IPS DF 4.7 (cell line): ENCODE results near the gene SBK1.

Source experiments
- DNase-seq: peaks from one replicate; pipeline ENCODE4 v3.0.0-alpha.2; 2013; ENCODE audit warnings: low spot score; ENCODE audit errors: extremely low read depth

SBK1 gene

DNA sequence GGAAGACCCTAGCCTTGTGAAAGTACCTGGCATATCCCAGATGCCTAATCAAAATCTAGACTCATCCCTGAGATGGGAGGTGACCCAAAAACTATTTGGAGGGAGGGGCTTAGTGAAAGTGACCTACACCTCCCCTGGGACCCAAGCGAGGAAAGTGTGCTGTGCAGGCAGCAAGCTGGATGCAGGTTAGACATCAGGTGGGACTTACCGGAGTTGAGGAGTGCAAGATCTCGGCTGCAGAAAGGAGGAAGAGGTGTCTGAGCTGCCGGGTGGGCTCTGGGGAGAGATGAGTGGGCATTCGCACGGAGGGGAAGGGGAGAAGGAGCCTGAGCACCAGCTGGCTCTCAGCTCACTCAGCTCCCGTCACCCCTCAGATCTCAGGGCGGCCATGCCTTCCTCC, 10.3 kb upstream of the SBK1 start:
- no peak for DNase-seq

DNA sequence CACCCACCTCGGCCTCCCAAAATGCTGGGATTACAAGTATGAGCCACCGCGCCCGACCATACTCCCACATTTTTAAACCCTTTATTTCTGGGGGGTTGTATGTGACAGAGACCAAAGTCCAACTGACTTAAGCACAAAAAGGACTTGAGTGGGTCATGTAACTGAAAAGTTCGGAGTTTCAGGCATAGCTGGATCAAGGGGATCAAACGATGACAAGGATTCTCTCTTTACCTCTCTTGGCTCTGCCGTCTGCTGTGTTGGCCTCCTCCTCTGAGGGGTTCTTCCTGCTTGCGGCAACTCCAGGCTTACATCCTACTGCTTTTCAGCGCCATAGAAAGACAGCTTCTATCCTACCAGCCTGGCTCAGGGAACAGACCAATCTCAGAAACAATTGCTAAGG, 9.2 kb upstream of the SBK1 start:
- no peak for DNase-seq

DNA sequence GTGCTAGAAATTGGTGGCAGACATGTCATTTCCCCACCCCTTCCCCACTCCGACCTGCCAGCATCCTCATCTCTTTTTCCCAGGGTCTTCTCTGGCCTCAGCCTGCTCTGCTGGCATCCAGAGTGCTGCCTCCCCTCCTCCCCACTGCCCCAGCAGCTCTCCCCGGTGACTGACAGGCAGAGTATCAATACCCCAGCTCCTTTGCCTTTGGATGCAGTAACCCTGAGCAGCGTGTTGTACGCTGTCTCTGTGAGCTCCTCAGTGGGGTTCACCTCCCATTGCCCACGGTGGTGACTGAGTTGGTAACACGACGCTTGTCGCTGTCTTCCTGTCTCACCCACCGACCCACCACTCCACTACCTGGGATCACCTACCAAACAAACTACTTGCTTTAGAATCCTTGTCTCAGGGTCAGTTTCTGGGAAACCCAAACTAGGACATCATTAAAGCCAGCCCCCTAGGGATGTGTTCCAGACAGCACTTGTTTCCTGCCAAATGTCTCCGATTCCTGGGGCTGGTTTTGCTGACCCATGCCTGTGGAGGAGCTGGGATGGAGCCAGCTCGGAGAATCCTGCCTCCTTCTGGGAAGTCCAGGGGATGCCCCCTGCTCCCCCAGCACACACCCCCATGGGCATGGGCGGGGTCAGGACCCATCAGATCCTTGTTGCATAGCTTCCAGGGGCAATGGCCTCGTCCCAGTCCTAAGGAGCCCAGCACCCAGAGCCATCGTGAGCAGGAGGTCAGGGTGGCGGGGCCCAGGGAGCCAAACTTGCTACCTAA, 8.3 kb upstream of the SBK1 start:
- DNase-seq, result no peak

DNA sequence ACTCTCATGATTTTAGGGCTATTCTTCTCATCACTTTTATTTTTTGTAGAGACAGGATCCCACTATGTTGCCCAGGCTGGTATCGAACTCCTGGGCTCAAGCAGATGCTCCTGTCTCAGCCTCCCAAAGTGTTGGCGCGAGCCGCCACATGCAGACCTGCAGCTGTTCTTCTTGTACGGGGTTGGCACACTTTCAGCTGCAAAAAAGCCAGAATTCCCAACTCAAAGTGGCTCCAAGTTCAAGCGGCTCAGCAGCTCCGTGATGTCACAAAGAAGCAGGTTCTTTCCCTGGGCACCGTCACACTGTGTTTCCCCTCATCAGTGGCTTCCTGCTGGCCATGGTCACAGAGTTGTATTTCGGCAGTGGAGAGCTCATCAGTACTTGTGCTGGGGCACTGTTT, 6.7 kb upstream of the SBK1 start:
- DNase-seq, result no peak

DNA sequence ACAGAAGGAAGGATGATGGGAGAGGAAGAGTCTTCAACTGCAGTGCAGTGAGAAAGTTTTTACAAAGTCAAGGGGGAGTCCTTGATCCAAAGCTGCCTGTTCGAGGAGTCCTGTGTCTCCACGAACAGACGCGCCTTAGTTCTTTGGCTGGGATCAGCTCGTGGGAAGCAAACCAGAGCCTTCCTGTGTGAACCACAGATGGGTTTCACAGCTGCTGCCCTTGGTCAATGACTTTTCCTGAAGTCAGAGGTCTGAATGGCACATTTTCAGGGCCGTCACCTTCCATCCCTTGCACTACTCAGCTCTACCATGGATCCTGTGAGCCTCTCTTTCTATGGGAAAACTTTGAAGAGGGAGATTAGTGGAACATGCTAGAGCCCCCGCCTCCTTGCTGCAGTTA, 4.2 kb upstream of the SBK1 start:
- DNase-seq, result no peak

DNA sequence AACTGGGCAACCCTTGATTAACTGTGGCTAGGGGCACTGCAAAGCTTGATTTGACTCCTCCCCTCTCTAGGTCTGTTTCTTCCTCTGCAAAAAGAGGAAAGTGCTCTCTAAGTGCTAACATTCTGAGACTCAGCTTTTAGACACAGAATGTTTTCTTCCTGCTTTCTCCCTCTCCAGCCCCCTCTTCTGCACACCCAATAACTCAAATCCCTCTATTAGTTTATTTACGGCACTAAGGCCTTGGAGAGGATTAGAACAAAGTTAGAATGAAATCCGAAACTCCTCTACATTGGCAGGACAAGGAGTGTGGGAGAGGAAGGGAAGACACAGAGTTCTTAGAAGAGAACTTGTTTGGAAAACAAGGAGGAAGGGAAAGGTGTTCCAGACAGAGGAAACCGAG, 3.3 kb upstream of the SBK1 start:
- no peak for DNase-seq

DNA sequence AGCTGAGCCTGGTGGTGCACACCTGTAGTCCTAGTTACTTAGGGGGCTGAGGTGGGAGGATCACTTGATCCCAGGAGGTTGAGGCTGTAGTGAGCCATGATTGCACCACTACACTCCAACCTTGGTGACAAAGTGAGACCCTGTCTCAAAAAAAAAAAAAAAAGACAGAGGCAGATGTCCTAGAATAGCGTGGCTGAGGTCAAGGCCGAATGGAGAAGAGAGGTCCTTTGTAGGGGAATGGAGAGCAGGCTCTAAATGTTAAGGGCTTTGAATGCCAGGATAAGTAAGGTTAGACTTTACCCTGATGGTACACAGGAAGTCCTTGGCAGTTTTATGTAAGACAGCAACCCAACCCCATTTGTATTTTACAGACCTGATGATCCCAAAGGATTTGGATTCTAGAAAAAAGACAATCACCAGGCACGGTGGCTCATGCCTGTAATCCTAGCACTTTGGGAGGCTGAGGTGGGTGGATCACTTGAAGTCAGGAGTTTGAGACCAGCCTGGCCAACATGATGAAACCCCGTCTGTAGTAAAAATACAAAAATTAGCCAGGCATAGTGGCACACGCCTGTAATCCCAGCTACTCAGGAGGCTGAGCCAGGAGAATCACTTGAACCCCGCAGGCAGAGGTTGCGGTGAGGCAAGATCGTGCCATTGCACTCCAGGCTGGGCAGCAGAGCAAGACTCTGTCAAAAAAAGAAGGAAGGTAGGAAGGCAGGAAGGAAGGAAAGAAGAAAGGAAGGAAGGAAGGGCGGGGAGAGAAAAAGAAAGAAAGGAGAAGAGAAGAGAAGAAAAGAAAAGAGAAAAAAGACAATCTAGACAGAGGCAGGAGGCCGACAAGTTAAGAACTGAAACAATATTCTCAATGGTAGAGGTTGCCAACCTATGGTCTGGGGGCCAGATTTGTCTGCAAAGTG, 2.1 kb upstream of the SBK1 start:
- DNase-seq, result no peak

DNA sequence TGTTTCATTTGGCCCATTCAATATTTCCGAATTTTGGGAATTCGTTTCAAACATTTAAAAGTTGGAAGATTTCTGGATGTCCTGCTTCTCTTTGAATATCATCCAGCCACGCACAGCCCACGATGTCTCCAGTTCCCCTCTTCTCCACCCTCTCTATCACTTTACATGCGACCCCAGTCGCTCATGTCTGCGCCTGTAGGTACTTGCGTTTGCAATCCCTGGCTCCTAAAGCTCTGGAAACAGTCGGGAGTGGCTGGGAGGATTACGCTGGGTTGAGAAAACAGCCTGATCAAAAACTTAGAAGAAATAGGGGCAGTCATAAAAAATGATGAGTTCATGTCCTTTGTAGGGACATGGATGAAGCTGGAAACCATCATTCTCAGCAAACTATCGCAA, 1.5 kb upstream of the SBK1 start:
- DNase-seq, result no peak

DNA sequence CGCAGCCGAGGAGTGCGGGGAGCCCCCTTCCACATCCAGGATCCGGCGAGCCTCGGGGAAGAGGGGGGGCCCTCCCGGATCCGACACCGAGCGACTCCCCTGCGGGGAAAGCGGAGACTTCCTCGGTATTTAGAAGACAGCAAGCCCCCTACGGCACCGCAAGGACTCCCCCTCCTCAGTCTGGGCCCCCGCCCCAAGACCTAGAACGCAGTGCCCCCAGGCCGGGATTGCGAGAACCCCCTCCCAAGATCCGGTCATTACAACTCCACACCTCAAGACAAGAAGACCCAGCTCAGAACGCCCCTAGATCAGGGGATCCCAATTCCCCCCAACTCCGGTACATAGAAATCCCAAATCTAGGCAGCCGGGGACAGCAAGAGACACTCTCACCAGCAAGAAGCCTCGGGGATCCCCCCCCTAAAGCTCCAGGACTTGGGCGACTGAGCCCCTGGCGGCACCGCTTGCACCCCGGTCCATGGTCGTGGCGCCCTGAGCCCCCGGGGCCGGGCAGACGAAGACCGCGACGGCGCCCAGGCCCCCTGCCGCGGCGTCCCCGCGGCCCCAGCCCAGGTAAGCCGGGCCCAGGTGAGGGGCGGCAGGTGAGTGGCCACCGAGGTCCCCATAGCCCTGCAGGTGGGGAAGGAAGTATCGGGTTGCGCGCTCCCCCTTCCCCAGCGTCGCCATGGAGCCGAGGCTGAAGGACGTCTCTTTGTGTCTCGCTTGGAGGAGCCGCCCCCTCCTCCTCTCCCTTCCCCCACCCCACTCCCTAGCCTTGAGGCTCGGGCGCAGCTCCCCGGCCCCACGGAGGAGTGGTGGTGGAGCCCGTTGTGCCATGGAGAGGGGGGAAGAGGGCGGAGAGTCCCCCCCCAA, 641 bp downstream of the SBK1 start:
- no peak for DNase-seq

DNA sequence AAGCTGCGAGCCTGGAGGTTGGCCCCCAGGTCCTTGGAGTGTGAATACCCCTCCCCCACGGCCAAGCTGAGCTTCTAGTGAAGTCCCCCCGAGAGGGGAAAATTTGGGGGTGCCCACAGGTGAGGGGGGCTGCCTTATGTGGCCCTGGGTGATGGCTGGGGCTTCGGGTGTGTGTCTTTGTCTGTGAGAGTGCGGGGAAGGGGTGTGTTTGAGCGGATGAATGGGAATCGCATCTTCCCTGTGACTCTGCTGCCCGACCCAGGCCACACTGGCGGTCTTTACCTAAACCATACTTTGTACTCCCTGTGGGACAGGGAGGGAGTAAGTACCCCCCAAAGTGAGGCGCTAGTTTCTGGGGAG, 1.3 kb downstream of the SBK1 start:
- no peak for DNase-seq

DNA sequence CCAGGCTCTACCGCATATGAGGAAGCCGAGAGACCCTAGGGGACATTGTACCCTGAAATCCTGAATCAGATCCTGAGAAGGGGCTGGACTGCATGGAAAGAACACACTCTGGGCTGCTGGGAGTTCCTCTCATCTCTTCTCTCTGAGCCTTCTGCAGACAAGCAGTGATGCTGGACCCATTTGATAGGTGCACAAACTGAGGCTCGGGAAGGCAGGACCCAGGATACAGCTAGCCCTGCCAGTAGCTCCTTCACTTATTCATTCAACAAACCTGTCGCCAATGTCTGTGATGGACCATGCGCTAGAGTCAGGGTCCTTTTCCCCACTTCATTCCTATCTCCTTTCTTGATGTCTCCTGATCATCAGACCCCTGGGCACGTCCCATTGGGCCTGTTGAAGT, 1.9 kb downstream of the SBK1 start:
- DNase-seq, result no peak

DNA sequence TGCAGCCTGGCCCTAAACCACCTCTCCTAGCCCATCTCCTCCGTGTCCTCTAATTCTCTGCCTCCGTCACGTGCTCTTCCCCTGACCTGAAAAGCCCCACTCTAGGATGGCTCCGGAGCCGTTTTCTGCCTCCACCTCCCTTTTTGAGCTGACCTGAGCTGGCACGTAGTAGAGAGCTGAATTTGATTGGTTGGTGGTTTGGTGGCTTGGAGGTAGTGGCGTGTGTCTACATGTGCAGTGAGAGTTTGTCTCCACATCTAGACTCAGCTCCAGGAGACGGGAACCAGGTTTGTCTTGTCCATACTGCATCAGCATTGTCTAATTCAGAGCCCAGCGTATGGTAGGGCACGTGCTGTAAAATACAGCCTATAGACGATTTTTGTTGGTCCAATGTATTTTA, 3.0 kb downstream of the SBK1 start:
- DNase-seq, result no peak

DNA sequence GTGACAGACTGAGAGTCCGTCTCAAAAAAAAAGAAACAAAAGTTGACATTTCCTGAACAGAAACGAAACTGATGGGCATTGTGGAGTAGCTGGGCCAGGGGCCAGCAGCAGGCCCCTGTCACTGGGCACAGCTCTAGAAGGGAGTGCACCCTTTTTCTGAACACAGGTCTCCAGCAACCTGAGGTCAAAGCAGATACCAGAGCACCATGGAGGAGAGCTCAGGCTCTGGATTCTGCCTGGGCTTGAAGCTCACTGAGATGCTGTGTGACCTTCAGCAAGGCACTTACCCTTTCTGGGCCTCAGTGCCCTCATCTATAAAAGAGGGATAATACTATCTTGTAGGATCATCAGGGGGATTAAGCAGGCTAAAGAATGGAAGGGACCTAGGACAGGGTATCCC, 5.0 kb downstream of the SBK1 start:
- DNase-seq, result no peak

DNA sequence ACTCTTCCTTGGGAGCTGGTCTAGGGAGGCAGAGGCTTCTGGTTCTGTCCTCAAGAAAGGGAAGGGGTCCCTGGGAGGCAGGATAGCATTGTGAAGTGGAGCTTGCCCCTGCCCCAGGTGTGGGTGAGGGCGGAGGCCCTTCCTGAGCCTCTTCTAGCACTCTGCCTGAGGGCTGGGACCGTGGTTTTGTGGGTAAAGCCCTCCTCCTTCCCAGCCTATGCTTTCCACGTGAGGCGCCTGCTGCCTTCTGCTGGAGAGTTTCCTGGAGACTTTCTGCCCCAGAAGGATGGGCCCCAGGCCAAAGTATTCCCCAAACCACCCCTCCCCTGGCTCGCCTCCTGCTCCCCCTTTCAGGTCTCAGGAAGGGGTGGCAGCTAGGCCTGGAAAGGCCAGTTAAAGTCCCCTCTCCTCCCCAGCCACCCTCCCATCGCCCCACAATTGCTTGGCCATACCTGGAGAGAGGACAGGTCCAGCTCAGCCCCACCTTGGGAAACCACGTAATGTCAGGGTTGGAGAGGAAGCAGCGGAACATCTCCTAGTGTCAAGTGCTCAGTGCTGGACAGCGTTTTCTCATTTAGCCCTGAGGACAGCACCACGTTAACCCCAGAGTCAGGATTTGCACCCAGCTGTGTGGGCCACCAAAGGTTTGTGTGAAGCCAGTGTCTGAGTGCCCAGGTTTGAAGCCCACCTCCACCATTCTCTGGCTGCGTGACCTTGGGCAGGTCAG, 5.6 kb downstream of the SBK1 start:
- DNase-seq, result no peak

DNA sequence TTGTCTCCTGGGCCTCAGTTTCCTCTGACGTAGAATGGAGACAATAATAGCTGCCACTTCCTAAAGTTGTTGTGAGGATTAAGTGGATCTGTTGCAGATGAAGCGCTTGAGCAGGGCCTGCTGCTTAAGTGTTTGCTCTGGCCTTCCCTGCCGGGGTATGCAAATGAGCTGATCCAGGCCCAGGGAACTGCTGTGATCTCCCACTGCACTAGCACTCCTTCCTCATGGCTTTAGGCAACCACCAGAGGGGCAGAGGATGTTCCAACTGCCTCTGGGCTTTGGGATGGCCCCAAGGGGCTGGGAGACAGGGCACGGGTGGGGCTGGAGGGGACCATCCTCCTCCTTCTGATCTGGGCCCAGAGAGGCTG, 6.2 kb downstream of the SBK1 start:
- DNase-seq, result no peak

DNA sequence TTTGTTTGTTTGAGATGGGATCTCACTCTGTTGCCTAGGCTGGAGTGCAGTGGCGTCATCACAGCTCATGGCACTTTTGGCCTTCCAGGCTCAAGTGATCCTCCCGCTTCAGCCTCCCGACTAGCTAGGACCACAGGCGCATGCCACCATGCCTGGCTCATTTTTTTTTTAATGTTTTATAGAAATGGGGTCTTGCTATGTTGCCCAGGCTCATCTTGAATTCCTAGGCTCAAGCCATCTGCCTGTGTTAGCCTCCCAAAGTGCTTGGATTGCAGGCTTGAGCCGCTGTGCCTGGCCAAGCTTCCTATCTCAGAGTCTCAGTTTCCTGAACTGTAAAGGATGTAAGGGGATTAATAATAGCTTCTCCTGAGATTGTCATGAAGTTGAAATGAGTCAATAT, 8.0 kb downstream of the SBK1 start:
- DNase-seq, result no peak

DNA sequence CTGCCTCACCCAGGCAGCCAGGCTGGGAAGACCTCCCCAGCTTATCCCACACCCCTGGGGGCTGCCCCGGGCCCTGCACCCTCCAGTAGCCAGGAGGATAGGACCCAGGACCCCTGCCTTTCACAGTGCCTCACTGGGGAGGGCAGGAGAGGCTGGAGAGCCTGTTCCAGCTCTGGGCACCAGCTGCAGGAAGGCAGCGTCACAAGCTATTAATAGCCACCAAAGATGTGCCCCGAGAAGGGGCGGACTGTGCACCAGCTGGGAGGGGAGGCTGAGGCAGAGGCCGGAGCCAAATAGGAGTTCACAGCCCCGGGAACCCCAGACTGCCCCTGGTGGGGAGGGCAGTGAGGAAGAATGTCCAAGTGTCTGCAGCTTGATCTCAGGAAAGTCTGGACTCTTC, 8.8 kb downstream of the SBK1 start:
- no peak for DNase-seq

DNA sequence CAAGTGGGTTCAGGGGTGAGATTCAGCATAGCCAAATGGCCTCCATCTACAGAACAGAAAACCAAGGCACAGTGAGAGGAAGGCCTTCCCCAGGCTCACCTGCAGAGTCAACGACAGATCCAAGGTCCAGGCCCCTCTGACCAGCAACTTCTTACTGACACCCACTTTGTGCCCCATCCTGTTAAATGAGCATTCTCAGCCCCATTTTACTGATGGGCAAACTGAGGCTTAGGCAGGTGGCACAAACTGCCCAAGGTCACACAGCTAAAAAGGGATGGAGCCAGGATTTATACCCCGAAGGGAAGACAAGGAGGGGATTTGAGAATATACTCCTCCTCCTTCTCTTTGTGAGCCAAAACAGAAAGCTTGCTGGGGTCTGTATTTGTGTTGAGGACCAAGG, 9.3 kb downstream of the SBK1 start:
- DNase-seq, result no peak

DNA sequence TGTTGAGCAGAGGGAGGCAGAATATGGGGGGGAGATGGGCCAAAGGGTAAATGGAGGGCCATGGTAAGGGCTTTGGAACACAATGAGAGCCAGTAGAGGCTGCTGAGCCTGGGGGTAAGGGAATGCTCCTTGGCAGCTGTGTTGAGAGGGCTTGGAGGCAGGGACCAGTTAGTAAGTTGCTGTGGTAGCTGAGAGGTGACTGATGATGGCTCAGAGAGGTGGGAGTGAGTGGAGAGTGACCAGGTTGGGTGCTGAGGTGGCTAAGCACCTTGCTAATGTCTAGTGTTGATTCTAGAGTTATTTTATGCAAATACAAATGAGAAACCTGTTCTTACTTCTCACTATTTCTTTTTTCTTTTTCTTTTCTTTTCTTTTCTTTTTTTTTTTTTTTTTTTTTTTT, 10.8 kb downstream of the SBK1 start:
- no peak for DNase-seq

DNA sequence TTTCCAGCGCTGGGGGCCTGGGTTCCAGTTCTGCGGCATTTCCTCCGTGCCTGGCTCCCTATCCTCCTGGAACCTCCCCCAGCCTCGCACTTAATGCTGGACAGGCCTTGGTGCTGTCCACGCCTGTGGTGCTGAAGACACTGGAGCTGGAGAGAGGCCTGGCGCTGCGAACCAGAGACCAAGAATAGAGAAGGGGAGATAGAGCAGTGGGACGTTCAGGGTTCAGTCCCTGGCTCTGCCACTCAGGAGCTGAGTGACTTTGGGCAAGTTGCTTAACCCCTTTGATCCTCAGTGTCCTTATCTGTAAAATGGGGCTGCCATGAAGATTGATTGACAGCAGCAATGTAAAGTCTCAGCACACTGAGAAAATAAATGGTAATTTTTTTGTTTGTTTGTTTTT, 11.9 kb downstream of the SBK1 start:
- DNase-seq, result no peak

DNA sequence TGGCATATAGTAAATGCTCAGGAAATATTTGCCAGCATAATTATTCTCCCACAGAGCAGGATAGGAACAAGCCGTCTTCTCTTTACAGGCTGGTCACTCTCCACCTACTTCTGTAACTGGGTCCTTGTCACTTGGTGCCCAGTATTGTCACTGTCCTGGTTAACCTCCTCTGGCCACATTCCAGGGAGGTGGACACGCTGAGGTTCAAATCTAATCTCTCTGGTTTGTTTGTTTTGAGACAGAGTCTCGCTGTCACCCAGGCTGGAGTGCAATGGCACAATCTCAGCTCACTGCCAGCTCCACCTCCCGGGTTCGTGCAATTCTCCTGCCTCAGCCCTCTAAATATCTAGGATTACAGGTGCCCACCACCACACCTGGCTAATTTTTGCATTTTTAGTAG, 15.6 kb downstream of the SBK1 start:
- DNase-seq, result no peak
